DOHH2 (cell line): ENCODE results near the gene FETUB.
"Not testable (repeated sequence)": the region's sequence is repeated elsewhere in the genome, so short reads cannot be mapped to it uniquely, and the experiment has no call there.

ENCODE experiments used
- H3F3A ChIP-seq: fragments of 200-600 bp; sonication (generic), shearing (Covaris generic); 2 replicates; pipeline ENCODE4 v1.6.0; 2016; ENCODE audit warnings: antibody characterized with exemption, mild to moderate bottlenecking; ENCODE audit not compliant: control insufficient read depth, insufficient read depth
- H3K27ac ChIP-seq: fragments of 200-600 bp; sonication (generic); 2 replicates; pipeline ENCODE4 v1.5.1; 2014; ENCODE audit warnings: low read depth, mild to moderate bottlenecking, low read length, moderate library complexity
- H3K27me3 ChIP-seq: fragments of 200-600 bp; sonication (generic); 2 replicates; pipeline ENCODE4 v1.6.1; 2014; ENCODE audit warnings: mild to moderate bottlenecking, low read length, mixed read lengths; ENCODE audit not compliant: control insufficient read depth
- H3K36me3 ChIP-seq: fragments of 200-600 bp; sonication (generic); 2 replicates; pipeline ENCODE4 v1.6.1; 2014; ENCODE audit warnings: mild to moderate bottlenecking, low read length, moderate library complexity, mixed read lengths; ENCODE audit not compliant: control insufficient read depth
- H3K4me1 ChIP-seq: fragments of 200-600 bp; sonication (generic); 2 replicates; pipeline ENCODE4 v1.6.1; 2014; ENCODE audit warnings: mild to moderate bottlenecking, low read length, mixed read lengths; ENCODE audit not compliant: control insufficient read depth
- H3K4me2 ChIP-seq: fragments of 200-600 bp; sonication (generic); 2 replicates; pipeline ENCODE4 v1.6.0; 2014; ENCODE audit warnings: mild to moderate bottlenecking, low read length, moderate library complexity
- H3K4me3 ChIP-seq: fragments of 200-600 bp; sonication (generic); 2 replicates; pipeline ENCODE4 v1.5.1; 2014; ENCODE audit warnings: mild to moderate bottlenecking, low read length, mixed read lengths
- H3K79me2 ChIP-seq: fragments of 200-600 bp; sonication (generic); 2 replicates; pipeline ENCODE4 v1.6.1; 2014; ENCODE audit warnings: mild to moderate bottlenecking, low read length, mixed read lengths; ENCODE audit not compliant: control insufficient read depth
- H3K9me2 ChIP-seq: fragments of 200-600 bp; sonication (generic); replicated peaks from 2 replicates; pipeline ENCODE4 v1.6.1; 2014; ENCODE audit warnings: mild to moderate bottlenecking, low read length, mixed read lengths; ENCODE audit not compliant: control insufficient read depth
- H3K9me3 ChIP-seq: fragments of 200-600 bp; sonication (generic); 2 replicates; pipeline ENCODE4 v1.6.1; 2014; ENCODE audit warnings: antibody characterized with exemption, low read length, mixed read lengths; ENCODE audit not compliant: control insufficient read depth, insufficient read depth
- H4K20me1 ChIP-seq: fragments of 200-600 bp; sonication (generic); 2 replicates; pipeline ENCODE4 v1.6.0; 2014; ENCODE audit warnings: low read depth, mild to moderate bottlenecking, antibody characterized with exemption, low read length, moderate library complexity; ENCODE audit not compliant: control insufficient read depth, insufficient read depth
- CTCF ChIP-seq: fragments of 200-600 bp; sonication (generic); IDR thresholded peaks from one replicate; pipeline ENCODE4 v1.5.1; 2014; ENCODE audit warnings: antibody characterized with exemption, mild to moderate bottlenecking, low read depth, low read length; ENCODE audit not compliant: poor library complexity, severe bottlenecking
- EZH2phosphoT487 ChIP-seq: fragments of 200-600 bp; sonication (generic); IDR thresholded peaks from 2 replicates; pipeline ENCODE4 v1.6.1; 2017; ENCODE audit warnings: borderline replicate concordance, mild to moderate bottlenecking, antibody characterized with exemption, low read length, moderate library complexity, mixed read lengths

Gene FETUB

GRCh38 chr3:186700267-186700666 lies 60.1 kb downstream of the FETUB start:
- Histone ChIP-seq H3K4me2 (no peak overlapping the region), H3K4me3 (no peak overlapping the region), H3K4me1 (no peaks in the 10 kb centered on the region), H4K20me1 (no peaks in the 10 kb centered on the region), H3K36me3 (no peaks in the 10 kb centered on the region), H3K27me3 (peaks cover 2% of the 10 kb centered on the region; the same call in 1 of the 2 replicates), H3K27ac (no peak overlapping the region), H3K9me2 (no peaks in the 10 kb centered on the region), H3K79me2 (no peaks in the 10 kb centered on the region), H3F3A (no peaks in the 10 kb centered on the region), H3K9me3 (no peaks in the 10 kb centered on the region)
- TF ChIP-seq EZH2phosphoT487 (no peak), CTCF (no peak)

GRCh38 chr3:186702451-186702850 lies 62.3 kb downstream of the FETUB start:
- H3K9me2 ChIP-seq, H3K9me3 ChIP-seq, H3K79me2 ChIP-seq, H4K20me1 ChIP-seq, H3F3A ChIP-seq, H3K4me1 ChIP-seq, H3K27ac ChIP-seq, H3K36me3 ChIP-seq, H3K4me2 ChIP-seq, H3K4me3 ChIP-seq: not testable (repeated sequence)
- H3K27me3 ChIP-seq = peaks cover 12% of the 10 kb centered on the region
